ENCODE results near the gene CLIP2. TPM values are rescaled to one million over a fixed set of nuclear protein-coding genes. Genes with fewer than 3 reads are reported as not detected.
"Not testable (repeated sequence)": the region's sequence is repeated elsewhere in the genome, so short reads cannot be mapped to it uniquely, and the experiment has no call there.

Gene CLIP2
- total RNA-seq, 1 experiment from 2014 or later, result 21.6 TPM

DNA sequence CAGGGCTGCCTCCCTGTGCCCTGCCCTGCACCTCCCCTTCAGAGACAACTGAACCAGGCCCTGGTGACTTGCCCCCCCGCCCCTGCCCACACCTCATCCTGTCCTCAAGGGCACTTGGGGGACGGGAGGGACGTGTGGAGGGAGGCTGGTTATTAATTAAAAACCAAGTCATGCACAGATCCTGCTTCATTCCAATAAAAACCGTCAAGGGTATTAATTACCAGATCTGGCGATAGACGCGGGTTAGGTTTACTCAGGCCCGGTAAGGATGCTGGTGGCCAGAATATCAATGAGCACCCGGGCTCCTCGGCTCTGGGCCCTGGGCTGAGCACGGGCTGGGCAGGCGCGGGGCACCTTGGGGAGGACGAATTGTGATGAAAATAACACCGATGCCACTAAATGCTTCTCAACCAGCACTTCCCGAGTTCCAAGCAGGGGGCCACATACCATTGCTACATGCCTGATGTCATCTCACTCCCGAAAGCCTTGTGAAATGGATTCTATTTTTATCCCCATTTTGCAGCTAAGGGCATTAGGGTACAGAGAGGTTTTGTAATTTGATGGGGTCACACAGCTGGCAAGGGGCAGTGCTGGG, 140.0 kb downstream of the CLIP2 start:
- no CpG with 5 or more reads among the region's 17 CpGs for WGBS (ENCODE audit: extremely low coverage, insufficient read length, low lambda C conversion rate)
- no peaks in the 10 kb centered on the region for H3K9me3 ChIP-seq (ENCODE audit: control insufficient read depth, low read depth, low read length)
- no peak overlapping the region for H3K14ac ChIP-seq (ENCODE audit: insufficient read depth, low read length)
- no peak overlapping the region for H2AFZ ChIP-seq (ENCODE audit: low read length)
- no peak overlapping the region for H4K8ac ChIP-seq (replicated peaks; ENCODE audit: insufficient read length, low read depth, low read length)
- no peaks in the 10 kb centered on the region for H3K79me2 ChIP-seq (ENCODE audit: insufficient read depth, low read length)
- Mint-ChIP-seq H3K27me3 (ENCODE audit: low read depth) (no peaks in the 10 kb centered on the region), H3K27ac (peak overlapping the region in 2 of 3 experiments; percentile 62 to 63; a peak in 4 of 7 replicates), H3K9me3 (no peaks in the 10 kb centered on the region; a peak in 1 of 5 replicates), H3K36me3 (ENCODE audit: insufficient read depth in 1 of 3, low read depth in 3 of 3) (no peaks in the 10 kb centered on the region), H3K4me3 (peak overlapping the region in 1 of 2 experiments; percentile 48; a peak in 2 of 5 replicates), H3K4me1 (peaks cover 19 to 23% of the 10 kb centered on the region in 2 experiments)
- H4K91ac ChIP-seq (ENCODE audit: insufficient read length, low read depth, low read length), result no peak overlapping the region
- no peak overlapping the region for H2AK5ac ChIP-seq (ENCODE audit: insufficient read length, low read length)
- no peaks in the 10 kb centered on the region for H3K79me1 ChIP-seq (ENCODE audit: insufficient read depth, low read depth, low read length, poor library complexity, severe bottlenecking)
- no peaks in the 10 kb centered on the region for H3K27me3 ChIP-seq (ENCODE audit: insufficient read depth, low read length)
- H3K56ac ChIP-seq (ENCODE audit: insufficient read length, low read depth, low read length), result no peak overlapping the region
- H4K5ac ChIP-seq (ENCODE audit: insufficient read length, low read depth, low read length), result no peak overlapping the region
- peak; percentile 84 for DNase-seq
- H3K23ac ChIP-seq (ENCODE audit: insufficient read length, low read depth, low read length), result no peak overlapping the region
- peaks cover 4% of the 10 kb centered on the region; the same call in 1 of the 2 replicates for H3K4me1 ChIP-seq (ENCODE audit: insufficient read depth, low read length)
- peak overlapping the region; percentile 29 for H3K4me2 ChIP-seq (ENCODE audit: insufficient read depth, insufficient read length, low read length)
- no peak overlapping the region for H3T11ph ChIP-seq (ENCODE audit: low read length)
- TF ChIP-seq, protein P1, sequence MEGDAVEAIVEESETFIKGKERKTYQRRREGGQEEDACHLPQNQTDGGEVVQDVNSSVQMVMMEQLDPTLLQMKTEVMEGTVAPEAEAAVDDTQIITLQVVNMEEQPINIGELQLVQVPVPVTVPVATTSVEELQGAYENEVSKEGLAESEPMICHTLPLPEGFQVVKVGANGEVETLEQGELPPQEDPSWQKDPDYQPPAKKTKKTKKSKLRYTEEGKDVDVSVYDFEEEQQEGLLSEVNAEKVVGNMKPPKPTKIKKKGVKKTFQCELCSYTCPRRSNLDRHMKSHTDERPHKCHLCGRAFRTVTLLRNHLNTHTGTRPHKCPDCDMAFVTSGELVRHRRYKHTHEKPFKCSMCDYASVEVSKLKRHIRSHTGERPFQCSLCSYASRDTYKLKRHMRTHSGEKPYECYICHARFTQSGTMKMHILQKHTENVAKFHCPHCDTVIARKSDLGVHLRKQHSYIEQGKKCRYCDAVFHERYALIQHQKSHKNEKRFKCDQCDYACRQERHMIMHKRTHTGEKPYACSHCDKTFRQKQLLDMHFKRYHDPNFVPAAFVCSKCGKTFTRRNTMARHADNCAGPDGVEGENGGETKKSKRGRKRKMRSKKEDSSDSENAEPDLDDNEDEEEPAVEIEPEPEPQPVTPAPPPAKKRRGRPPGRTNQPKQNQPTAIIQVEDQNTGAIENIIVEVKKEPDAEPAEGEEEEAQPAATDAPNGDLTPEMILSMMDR (conservative IDR thresholded peaks at IDR 0.05), result no peak
- H2BK5ac ChIP-seq (ENCODE audit: insufficient read length, low read length), result no peak overlapping the region
- H3K9ac ChIP-seq (ENCODE audit: extremely low read depth, insufficient read length, low read length), result no peak overlapping the region
- no peak overlapping the region for H3K4ac ChIP-seq (ENCODE audit: low read depth, low read length)
- no peak overlapping the region for H2BK15ac ChIP-seq (ENCODE audit: low read depth, low read length)
- no peak overlapping the region for H2BK12ac ChIP-seq (ENCODE audit: insufficient read length, low read depth, low read length)
- H3K27ac ChIP-seq (ENCODE audit: insufficient read length, low read depth, low read length), result no peak overlapping the region
- no peak overlapping the region for H2BK20ac ChIP-seq (ENCODE audit: low read depth, low read length, poor library complexity, severe bottlenecking)
- peaks cover 4% of the 10 kb centered on the region for H3K23me2 ChIP-seq (ENCODE audit: insufficient read length, low read depth, low read length, poor library complexity, severe bottlenecking)
- H2BK120ac ChIP-seq (ENCODE audit: low read depth, low read length, poor library complexity, severe bottlenecking), result no peak overlapping the region
- no peaks in the 10 kb centered on the region for H4K20me1 ChIP-seq (ENCODE audit: control insufficient read depth, insufficient read depth, insufficient read length)
- H3K18ac ChIP-seq (ENCODE audit: insufficient read length, low read depth, low read length), result peak overlapping the region; percentile 7

DNA sequence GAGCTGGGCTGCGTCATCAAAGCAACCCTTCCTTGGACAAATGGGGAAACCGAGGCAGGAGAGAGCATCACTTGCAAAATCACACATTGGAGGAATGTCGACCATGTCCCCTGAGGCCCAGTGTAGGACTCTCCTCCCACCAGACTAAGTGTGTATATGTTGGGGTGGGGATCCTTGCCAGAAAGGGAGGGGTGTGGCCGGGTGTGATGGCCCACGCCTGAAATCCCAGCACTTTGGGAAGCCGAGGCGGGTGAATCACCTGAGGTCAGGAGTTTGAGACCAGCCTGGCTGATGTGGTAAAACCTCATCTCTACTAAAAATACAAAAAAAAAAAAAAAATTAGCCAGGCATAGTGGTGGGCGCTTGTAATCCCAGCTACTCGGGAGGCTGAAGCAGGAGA, 141.2 kb downstream of the CLIP2 start:
- H2BK120ac ChIP-seq (ENCODE audit: low read depth, low read length, poor library complexity, severe bottlenecking); H4K20me1 ChIP-seq (ENCODE audit: control insufficient read depth, insufficient read depth, insufficient read length); H3K27me3 ChIP-seq (ENCODE audit: insufficient read depth, low read length); H3K27me3 Mint-ChIP-seq (ENCODE audit: low read depth); DNase-seq; H2AFZ ChIP-seq (ENCODE audit: low read length); H3K4ac ChIP-seq (ENCODE audit: low read depth, low read length); H3K56ac ChIP-seq (ENCODE audit: insufficient read length, low read depth, low read length); H3K4me2 ChIP-seq (ENCODE audit: insufficient read depth, insufficient read length, low read length); H3K79me2 ChIP-seq (ENCODE audit: insufficient read depth, low read length); H2BK5ac ChIP-seq (ENCODE audit: insufficient read length, low read length); H3K27ac ChIP-seq (ENCODE audit: insufficient read length, low read depth, low read length); H4K8ac ChIP-seq (replicated peaks; ENCODE audit: insufficient read length, low read depth, low read length); H4K91ac ChIP-seq (ENCODE audit: insufficient read length, low read depth, low read length); H3K18ac ChIP-seq (ENCODE audit: insufficient read length, low read depth, low read length); H2BK20ac ChIP-seq (ENCODE audit: low read depth, low read length, poor library complexity, severe bottlenecking); H3K4me1 ChIP-seq (ENCODE audit: insufficient read depth, low read length); H3K23me2 ChIP-seq (ENCODE audit: insufficient read length, low read depth, low read length, poor library complexity, severe bottlenecking); H3K14ac ChIP-seq (ENCODE audit: insufficient read depth, low read length); H3T11ph ChIP-seq (ENCODE audit: low read length); H3K27ac Mint-ChIP-seq; H2BK12ac ChIP-seq (ENCODE audit: insufficient read length, low read depth, low read length); H4K5ac ChIP-seq (ENCODE audit: insufficient read length, low read depth, low read length); H3K9me3 ChIP-seq (ENCODE audit: control insufficient read depth, low read depth, low read length); H3K36me3 Mint-ChIP-seq (ENCODE audit: insufficient read depth in 1 of 3, low read depth in 3 of 3); H2AK5ac ChIP-seq (ENCODE audit: insufficient read length, low read length); H3K9ac ChIP-seq (ENCODE audit: extremely low read depth, insufficient read length, low read length); H2BK15ac ChIP-seq (ENCODE audit: low read depth, low read length); H3K79me1 ChIP-seq (ENCODE audit: insufficient read depth, low read depth, low read length, poor library complexity, severe bottlenecking); H3K9me3 Mint-ChIP-seq; H3K23ac ChIP-seq (ENCODE audit: insufficient read length, low read depth, low read length): not testable (repeated sequence)
- peaks cover 19 to 23% of the 10 kb centered on the region in 2 experiments for H3K4me1 Mint-ChIP-seq
- WGBS (ENCODE audit: extremely low coverage, insufficient read length, low lambda C conversion rate), result no CpG with 5 or more reads among the region's 9 CpGs
- H3K4me3 Mint-ChIP-seq, result 0 out of 5 replicates have a peak overlapping the region, but pooled peaks of 1 of the 2 experiments have one; percentile 38

All from H9 (cell line).